NCI-H2081 (cell line): ENCODE measurements around the gene PLCL1.

Experiments used
- DNase-seq, 2 experiments: peaks; one replicate each; lab custom pipeline; 2025; lab: John Stamatoyannopoulos, UW

PLCL1 gene

DNA sequence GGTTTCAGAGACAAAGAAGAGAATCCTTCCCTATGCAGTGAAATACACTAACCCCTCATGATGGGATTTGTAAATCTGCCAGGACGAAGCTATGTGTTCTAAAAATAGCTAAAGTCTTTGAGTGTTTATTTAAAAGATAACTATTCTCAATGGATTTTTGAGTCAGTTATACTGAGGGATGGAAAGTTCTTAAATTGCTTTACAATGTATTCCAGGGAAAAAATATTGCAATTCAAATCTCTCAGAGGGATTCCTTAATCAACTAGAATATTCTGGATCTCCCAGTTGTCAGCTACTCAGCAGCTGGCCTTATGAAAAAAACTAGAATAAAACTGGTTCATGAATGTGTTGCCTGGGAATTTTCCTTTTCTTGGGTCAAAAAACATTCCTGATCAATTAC, 312.4 kb downstream of the PLCL1 start:
- no peak for DNase-seq

DNA sequence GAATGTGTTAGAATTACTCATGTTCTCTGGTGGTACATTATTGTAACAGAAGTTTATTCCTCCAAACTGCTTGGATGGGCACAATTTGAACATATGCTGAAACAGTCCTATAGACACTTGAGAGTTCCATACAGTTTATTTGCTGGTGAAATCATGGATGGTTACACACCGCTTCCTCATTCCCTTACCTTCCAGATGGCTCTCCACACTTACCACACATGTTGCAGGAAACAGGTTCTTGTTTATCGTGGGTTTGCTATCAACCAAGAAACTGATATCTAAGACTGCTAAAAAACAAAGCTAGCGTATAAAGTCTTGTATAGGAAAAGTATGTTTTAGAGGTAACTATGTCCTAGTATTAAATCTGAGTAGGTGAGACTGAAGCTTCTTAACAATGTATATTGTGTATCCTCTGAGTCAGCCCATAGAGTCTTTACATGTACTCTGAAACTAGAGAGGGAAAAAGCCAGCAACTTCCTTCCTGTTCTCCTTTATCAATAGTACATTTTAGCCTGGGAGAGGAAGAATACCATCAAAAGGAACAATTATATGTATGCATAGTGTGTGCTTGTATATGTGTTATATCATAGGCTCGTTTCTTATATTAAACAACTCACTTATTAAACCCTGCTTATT, 313.1 kb downstream of the PLCL1 start:
- no peak for DNase-seq

DNA sequence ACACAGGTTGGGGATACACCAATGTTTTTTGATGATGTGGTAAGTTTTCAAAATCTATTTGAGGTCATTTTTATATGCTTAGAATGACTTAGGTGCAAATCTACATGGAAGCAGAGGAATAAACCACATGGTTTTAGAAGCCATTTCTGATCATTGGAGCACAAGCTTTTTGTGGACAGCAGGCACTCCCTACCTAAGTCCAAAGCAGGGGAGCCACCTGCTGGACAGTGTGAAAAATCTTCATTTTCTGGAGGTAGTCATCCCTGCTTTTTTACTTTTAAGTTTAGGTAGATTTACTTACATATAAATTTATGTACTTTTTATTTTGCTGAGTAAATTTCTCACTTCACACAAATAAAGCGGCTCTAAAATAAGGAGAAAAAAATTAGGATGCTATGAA, 323.2 kb downstream of the PLCL1 start:
- DNase-seq = peak; percentile 58 to 65

DNA sequence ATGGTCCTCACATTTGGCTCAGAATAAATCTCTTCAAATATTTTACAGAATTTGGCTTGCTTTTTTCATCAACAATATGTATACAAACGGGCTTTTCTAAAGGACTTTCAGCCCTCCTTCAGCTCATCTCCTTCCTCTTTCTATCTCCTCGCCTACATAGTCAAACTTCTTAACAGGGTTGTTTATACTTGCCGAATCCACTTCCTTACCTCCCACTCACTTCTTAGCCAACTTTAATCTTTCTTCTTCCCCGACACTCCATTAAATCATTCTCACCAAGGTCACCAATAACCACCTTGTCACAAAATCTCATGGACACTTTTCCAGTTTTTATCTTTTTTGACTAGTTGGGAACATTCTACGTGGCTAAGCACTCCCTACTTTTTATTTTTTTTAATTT, 325.2 kb downstream of the PLCL1 start:
- DNase-seq = no peak

DNA sequence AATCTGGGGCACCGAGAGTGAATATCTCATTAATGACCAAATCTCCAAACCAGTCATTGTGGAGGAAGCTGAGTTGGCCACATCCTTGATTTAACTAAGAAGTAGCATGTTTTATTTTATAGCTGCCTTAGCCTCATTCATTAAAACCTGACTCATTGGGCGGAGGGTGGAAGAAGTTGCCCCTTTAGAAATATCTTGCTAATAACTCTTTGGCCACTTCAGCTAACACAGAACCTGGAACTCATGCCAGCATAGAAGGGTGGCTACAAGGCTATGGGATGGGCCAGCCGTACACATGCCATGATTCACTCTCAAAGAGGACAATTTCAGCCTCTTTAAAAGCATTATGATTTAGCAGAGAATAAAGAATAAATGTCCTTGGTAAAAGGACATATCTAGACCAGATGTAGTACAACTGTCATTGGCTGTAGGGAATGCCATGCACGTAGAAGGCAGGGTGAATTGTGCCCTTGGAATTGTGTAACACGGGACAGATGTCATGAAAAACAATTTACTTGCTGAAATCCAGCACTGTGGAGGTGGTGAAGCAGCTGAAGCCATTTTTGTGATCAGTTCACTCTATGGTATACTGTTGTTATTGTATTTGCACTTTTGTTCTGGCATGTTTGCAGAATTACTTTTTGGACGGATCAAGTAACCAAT, 330.0 kb downstream of the PLCL1 start:
- no peak for DNase-seq

DNA sequence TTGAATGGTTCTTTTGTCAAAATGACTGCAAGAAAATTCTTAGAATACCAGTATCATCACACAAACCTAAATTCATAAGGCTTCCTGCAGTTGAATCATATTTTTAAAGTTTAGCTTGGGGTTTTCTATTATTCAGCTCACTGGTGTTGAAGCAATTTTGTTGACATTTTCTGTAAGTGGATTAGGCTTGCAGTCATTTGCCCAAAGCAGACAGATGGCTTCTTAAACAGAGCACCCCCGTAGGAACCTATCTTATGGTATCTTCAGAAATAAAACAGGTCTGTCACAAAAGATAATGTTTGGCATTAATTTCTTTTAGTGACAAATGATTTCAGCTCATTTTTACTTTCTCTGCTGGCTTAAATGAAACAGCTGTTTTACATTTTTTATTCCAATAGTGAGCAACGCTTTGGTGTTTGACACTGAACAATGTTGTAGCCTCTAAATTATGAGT, 331.1 kb downstream of the PLCL1 start:
- no peak for DNase-seq

DNA sequence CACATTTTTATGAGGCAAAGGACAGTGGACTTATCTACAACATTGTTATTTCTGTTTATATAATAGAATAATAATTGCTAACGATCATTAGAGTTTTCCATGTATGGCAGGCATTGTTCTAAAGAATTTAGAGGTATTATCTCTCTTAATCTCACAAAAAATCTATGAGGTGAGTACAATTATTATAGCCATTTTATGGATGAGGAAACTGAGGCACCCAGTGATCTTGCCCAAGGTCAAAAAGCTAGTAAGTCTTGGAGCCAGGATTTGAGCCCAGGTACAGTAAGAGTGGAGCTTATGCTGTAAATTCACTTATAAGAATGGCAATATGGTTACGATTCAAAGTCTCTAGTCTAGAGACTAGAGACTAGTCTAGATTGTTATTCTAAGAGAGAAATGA, 331.7 kb downstream of the PLCL1 start:
- DNase-seq = no peak

DNA sequence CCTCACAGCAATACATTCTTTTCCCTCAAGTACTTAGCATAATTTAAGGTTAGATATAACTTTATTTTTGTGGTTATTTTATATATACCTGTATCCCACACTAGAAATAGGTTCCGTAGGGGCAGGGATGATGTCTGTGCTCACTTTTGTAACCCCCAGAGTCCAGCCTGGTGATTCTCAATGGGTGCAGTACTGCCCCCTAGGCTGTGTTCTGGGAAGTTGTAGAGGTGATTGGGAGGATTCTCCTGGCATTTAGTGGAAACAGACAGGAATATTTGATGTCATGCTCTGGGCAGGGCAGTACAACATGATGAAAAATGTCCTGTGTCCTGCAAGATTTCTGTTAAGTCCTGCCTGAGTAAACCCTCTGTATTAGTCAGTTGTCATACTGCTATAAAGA, 333.3 kb downstream of the PLCL1 start:
- DNase-seq = no peak

DNA sequence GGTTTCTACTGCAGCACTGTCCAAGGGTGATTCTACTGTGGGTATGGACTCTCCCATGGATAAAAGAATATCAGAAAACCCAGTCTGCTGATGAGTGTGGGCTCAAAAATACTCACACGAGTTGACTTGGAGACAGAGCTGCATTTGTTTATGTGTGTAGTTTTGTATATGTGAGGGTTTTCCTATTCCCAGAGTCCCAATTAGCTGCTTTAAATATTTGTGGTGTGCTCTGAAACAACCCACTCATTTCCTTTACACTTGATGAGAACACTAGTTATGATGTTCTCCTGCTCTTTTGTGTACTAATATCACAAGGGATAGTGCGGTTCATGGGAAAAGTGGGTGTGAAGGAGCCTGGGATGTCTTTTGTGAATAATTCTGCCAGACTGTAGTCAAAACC, 337.3 kb downstream of the PLCL1 start:
- DNase-seq = no peak

DNA sequence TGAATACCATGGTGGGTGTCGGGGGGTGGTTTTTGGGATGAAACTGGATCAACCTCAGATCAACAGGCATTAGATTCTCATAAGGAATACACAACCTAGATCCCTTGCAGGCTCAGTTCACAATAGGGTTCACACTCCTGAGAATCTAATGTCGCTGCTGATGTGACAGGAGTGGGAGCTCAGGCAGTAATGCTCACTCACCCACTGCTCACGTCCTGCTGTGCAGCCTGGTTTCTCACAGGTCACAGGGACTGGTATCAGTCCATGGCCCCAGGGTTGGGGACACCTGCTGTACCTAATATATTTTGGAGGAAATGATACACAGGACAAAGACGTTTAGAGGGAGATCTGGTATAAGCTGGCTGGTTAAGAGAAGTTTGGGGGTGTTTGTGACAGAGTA, 338.8 kb downstream of the PLCL1 start:
- DNase-seq = no peak

DNA sequence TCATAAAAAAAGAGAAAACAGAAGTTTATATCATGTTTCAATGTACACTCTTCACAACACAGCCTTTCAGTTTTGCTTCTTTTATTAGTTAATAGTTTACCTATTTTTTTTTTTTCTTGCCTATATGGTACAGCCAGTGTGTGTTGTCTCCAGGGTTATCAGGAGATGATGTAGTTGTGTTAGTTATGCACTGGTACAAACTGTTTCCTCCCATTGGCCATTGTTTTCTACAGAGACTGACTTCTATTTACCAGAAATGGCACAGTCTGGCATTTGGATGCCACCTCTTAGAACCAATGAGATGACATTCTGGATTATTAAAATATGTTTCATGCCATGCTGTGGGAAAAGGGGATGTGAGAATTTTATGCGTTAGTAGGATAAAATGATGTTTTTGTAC, 339.4 kb downstream of the PLCL1 start:
- no peak for DNase-seq

DNA sequence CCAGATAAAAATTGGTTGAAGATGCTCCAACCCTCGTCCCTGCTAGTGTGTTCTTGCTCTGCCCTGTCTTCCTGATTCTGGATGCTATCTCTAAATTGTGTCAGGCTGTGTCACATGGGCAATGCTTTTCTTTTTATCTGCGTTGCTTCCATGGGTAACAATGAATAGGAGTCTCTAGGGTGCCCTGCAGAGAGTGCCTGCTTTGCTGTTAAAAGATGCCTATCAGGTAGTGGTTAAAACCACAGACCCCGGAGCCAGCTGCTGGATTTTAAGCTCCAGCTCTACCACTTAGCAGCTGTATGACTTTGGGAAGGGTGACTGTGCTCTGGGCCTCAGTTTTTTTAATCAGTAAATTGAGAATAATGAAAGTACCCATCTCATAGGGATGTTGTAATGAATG, 340.3 kb downstream of the PLCL1 start:
- DNase-seq = no peak

DNA sequence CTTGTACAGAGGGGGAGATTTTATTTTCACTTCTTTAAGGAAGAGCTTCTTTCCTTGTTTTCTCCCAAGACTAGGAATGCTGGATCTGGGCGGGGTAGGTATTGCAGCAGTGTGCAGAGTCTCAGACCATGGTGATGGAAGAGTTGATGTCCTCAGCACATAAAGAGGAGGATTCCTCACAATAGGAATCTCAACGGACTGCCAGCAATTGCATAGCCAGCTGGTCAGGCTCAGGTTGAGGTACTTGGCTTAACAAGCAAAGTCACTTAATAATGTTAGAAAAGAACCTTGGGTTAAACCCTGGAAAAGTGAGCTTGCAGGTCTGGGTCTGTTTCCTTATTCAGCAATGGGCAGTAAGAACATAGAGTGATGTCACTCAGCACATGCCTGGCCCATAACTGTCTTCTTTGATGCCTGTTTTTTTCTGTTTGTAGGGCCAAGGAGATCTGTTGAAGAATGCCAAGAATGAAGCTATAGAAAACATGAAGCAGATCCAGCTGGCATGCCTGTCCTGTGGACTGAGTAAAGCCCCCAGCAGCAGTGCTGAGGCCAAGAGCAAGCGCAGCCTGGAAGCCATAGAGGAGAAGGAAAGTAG, 342.1 kb downstream of the PLCL1 start:
- DNase-seq = no peak

DNA sequence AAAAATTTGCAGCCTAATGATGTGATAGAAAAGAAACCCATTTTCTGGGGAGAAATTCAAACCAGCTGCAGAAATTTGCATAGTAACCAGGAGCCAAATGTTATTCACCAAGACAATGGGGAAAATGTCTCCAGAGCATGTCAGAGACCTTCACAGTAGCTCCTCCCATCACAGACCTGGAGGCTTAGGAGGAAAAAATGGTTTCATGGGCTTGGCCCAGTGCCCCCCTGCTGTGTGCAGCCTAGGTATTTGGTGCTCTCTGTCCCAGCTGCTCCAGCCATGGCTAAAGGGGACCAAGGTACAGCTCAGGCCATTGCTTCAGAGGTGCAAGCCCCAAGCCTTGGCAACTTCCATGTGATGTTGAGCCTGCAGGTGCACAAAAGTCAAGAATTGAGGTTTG, 352.9 kb downstream of the PLCL1 start:
- no peak for DNase-seq

DNA sequence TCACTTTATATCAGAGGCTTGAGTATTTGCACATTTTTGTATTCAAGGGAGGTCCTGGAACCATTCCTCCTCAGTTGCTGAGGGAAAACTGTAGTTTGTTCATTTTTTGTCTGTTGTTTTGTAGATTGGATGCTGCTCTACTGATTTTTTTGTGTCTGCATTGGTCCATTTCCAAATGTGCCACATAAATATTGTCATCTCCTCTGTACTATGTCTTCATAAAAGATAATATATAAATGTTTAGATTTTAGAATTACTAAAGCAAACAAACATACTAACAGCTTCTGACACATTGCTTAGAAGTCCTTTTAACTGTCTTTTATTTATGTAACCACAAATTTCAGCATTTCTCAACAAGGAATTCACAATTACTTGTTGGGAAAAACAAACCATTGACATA, 356.8 kb downstream of the PLCL1 start:
- DNase-seq = no peak

DNA sequence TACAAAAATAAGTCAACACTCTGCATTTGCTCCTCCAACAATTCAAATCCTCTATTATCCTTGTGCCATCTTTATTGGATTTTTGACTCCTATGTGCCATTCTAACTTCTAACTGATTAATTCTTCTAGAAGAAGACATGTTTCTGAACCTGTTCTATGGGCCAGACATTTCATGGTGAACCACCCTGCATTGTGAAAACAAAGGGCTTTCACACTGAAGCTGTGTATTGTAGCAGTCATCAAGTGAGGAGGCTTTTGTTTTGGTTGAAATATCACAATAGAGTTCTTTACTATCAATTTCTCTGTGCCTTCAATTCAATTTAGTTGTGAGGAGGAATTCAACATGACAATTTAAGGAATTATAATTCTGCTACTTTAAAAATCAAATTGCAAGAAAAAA, 357.9 kb downstream of the PLCL1 start:
- DNase-seq = no peak

DNA sequence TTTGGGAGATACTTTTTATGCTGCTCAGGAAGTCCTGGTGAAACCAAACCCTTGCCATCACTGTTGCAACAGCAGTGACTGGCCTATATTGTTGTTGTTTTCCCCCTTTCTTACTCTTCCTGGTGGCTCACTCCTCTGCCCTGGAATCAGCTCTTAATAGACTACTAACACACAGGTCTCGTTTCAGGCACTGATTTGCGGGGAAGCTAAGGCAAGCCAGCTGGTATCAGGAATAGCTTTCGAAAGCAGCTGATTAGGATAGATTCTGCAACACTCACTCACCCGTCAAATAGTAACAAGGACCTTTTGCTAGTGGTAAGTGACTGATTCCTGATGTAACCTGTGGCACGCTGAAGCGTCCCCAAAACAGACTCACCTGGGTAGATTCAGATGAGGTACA, 360.4 kb downstream of the PLCL1 start:
- no peak for DNase-seq

DNA sequence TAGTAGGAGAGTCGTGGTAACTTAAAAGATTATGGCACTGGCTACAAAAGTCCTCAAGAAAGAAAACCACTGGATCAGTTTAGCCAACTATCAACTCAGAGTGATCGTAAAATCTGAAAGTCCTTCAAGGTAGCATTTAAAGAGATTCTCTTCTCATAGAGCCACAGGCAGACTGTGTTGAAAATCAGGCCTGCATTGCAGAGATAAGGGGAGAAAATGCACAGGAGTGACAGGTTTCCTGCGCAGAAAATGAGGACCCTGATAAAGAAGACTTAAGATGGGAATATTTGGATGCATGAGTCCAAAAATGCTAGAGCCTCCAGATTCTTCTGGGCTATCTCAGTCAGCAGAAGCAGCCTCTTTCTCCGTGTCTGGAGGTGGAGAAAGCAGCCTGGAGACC, 360.9 kb downstream of the PLCL1 start:
- no peak for DNase-seq

DNA sequence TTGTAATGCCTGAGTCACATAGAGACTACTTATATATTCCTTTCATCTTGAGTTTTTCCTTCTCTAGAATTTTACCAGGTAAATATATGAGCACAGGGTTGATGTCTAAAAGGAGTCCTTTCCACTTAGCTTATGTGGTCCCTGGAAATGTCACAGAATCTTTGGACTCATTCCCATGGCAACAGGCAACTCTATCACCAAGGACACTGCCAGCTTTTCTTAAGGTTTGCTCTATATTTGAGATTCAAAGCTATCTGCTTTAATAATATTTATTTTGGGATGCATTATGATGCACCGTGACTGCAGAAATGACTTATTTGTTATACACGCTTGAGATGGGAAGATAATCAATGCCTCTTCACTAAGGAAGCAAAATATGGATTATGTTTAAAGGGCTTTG, 363.0 kb downstream of the PLCL1 start:
- DNase-seq = no peak

DNA sequence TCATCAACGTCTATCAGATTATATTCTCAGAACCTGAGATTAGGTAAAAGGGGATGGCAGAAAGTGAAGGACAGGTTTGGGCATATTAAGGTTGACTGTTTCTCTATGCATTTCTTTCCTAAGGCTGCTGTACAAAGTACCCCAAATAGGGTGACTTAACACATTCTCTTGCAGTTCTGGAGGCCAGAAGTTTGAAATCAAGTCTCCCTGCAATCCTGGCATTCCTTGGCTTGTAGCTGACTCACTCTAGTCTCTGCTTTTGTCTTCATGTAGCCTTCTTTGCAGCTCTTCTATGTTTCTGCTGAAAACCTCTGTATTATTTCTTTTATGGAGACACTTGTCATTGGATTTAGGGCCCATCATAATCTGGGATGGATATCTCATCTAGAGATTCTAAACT, 364.3 kb downstream of the PLCL1 start:
- DNase-seq = no peak

DNA sequence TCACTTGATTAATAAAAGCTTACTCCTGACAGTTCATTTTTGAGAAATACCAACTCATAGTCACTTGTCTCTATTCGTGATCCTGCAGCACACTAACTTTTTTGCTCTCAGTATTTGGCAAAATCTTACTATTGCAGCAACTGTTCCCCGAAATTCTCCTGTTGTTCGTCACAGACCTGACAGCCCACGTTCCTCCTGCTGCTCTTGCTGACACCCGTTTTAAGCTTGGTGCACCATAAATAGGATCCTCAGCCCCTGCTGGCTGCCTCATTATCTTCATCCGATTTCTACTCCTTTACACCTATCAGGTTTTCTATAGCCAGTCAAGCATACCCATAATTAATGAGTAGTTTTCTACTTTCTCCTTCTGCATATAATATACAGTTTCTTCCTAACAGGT, 368.8 kb downstream of the PLCL1 start:
- no peak for DNase-seq

DNA sequence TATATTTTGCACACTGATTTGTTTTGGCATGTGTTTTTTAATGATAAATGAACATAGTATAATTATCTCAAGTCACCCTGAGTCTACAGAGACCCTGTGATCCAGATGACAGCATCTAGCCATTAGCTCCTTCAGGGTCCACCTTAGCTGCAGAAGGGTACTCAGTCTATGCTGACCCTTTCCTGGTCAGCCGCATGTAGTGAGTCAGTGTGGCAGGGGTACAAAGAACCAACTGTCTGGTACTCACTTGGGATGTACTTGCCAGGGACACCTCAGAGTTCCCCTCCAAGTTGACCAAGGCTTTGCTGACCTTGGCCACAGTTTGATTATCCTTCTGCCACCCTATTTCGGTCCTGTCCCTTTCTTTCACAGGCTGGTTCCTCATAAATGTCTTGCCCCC, 369.5 kb downstream of the PLCL1 start:
- no peak for DNase-seq

DNA sequence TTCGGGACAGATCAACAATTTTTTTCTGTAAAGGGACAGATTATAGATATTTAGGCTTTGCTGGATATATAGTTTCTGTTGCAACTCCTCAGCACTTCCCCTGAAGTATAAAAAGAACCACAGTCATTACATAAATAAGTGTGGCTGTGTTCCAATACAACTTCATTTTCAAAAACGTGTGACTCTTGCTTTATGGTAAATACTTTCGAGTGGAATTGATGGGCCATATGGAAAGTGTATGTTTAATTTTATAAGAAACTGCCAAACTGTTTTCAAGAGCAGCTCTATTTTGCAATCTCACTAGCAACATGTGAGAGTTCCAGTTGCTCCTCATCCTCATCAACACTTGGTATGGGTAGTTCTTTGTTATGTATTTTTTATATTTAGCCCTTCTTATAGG, 370.9 kb downstream of the PLCL1 start:
- DNase-seq = no peak

DNA sequence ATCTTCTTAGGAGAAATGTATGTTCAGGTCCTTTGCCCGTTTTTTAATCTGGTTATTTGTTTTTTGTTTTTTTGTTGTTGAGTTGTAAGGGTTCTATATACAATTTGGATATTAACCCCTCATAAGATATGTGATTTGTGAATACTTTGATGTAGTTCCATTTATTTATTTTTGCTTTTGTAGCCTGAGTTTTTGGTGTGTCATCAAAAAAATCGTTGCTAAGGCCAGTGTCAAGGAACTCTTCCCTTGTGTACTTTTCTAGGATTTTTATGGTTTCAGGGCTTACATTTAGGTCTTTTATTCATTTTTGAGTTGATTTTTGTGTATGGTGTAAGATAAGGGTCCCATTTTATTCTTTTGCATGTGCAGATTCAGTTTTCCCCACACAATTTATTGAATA, 372.6 kb downstream of the PLCL1 start:
- DNase-seq = no peak
